SH-SY5Y (cell line): ENCODE results near the gene OR4K5.

Source experiments
- GATA2 ChIP-seq: IDR thresholded peaks from 2 replicates; pipeline ENCODE4 v1.6.1; 2011; ENCODE audit warnings: mild to moderate bottlenecking, low read depth, low read length
- GATA3 ChIP-seq: IDR thresholded peaks from 2 replicates; pipeline ENCODE4 v1.6.1; 2011; ENCODE audit warnings: low read depth, mild to moderate bottlenecking, low read length, moderate library complexity

The OR4K5 gene

DNA sequence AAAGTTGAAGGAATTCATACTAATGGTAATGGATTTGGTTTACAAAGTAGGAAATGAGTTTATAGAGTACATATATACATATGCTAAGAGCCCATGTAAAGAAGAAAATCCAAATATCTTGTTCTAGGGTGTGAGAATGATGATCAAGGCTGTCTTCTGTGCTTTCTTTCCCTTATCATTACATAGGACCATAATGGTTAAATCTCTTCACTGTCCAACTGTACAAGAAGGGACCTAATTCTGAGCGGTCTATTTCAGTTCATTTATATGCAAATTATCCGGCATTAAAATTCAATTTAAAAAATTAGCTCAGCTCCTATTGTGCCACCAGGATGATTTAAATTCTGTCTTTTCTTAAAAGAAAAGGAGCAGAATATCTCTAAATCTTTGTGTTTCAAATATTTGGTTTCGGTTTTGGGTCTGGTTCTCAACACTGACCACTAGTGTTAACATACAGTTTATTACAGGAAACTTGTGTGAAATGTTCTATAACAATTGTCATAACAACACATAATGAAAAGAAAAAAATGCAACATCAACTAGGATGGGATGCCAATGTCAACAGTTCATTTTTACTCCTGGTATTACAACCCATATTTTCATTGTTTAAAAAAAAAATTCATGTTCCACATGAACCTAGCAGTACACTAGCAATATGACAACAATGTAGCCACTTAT, 27.1 kb downstream of the OR4K5 start:
- no peak for TF ChIP-seq GATA2
- no peak for TF ChIP-seq GATA3

DNA sequence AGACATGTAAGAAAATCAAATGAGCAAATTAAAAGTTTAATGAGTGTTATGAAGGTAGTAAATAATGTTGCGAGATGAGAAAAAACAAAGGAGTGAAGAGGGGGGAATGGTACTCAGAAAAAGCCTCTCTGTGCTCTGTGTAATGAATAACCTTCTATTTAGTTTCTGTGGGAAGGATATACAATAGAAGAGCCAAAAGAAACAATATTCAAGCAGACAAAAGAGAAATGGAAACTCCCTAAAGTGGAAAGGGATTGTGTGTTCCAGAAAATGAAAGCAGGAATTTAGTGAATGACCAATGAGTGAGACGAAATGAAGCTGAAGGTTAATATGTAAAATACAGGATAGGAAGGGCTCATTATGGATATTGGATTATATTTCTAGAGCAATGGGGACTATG, 28.8 kb downstream of the OR4K5 start:
- no peak for TF ChIP-seq GATA2
- TF ChIP-seq GATA3, result no peak
